Stimulated activated CD4-positive, alpha-beta T cell treated with anti-CD3 and anti-CD28 coated beads, Interleukin-15, amount 100 ng/mL, for 24 hours (primary cell): ENCODE measurements around the gene ZIC5.

Source experiments
- DNase-seq: peaks from one replicate; pipeline ENCODE4 v3.0.0-alpha.2; 2020

The ZIC5 gene

DNA sequence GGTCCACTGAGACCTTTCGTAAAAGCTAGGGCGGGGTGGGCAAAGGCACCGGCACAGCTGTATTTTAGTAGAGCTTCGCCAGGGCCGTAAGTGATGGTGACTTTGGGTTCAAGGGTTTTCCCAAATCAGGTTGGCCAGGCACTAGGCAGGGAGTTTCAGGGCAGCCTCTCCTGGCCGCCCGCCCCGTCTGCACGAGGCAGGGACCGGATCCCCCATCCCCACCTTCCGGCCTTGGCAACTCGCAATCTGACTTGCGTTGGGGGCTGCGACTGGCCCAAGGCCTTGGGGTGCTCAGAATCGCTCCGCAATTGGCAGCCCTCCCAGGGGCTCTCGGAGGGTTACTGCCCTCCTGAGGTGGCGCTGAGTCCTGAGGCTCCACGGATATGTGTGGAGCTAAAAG is 4.1 kb upstream of the ZIC5 start:
- no peak for DNase-seq

- no peak for DNase-seq
Observed at GRCh38 chr13:99974939-99975561, 3.5 kb upstream of the ZIC5 start.

- no peak for DNase-seq
Observed at GRCh38 chr13:99974296-99974938, 2.9 kb upstream of the ZIC5 start.

DNA sequence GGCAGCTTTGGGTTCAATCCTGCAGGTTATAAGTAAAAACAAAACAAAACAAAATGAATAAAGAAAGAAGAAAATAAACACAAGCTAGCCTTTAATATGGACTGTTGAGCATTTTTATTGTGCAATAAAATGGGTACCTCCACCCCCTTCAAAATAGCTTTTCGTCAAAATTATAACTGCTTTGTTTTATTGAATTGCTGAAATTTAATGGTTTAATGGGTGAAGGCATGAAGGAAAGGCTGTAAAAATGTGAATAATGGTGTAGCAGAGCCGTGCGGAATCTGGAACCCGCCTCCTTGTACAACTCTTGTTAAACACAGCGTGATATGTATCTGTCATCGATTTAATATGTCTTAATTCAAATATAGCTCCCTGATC is 2.2 kb upstream of the ZIC5 start:
- DNase-seq = no peak

- DNase-seq = no peak
Observed at GRCh38 chr13:99973163-99973807, 1.7 kb upstream of the ZIC5 start.

GRCh38 chr13:99972190-99972731 is 694 bp upstream of the ZIC5 start:
- DNase-seq = no peak

DNA sequence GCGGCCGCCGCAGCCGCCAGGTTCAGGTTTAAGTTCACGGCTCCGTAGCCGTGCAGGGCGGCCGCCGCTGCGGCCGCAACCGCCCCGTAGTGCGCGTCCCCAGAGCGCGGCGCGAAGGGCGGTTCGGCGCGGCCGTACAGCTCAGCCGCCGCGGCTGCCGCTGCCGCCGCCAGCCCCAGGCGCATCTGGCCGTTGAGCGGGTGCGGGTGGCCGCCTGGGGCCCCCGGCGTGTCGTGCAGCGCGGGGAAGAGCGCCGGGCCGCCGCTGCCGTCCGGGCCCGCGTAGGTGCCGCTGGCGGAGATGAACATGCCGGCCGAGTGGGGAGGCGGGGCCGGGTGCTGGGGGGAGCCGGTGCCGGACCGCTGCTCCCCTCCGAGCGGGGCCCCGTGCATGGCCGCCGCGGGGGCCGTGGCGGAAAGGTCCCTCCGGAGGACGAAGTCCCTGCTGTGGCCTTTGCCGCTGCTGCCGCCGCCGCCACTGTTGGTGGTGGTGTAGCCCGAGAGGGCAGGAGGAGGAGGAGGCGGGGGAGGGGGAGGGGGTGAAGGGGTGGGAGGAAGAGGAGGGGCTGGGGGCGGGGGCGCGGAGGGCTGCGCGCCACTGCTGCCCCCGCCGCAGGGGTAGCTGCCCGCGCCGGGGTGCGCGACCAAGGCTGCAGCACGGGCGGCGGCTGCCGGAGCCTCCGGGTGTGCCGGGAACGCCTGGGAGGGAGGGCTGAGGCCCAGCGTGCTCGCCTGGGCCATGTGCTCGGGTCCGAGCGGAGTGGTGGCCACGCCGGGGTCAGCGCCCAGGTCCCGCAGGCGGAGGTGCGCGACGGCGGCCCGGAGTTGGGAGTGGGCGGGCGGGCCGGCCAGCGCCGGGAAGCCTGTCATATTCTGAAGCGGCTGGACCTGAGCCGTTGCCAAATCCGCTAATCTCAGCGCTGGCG is 654 bp downstream of the ZIC5 start:
- DNase-seq = no peak

DNA sequence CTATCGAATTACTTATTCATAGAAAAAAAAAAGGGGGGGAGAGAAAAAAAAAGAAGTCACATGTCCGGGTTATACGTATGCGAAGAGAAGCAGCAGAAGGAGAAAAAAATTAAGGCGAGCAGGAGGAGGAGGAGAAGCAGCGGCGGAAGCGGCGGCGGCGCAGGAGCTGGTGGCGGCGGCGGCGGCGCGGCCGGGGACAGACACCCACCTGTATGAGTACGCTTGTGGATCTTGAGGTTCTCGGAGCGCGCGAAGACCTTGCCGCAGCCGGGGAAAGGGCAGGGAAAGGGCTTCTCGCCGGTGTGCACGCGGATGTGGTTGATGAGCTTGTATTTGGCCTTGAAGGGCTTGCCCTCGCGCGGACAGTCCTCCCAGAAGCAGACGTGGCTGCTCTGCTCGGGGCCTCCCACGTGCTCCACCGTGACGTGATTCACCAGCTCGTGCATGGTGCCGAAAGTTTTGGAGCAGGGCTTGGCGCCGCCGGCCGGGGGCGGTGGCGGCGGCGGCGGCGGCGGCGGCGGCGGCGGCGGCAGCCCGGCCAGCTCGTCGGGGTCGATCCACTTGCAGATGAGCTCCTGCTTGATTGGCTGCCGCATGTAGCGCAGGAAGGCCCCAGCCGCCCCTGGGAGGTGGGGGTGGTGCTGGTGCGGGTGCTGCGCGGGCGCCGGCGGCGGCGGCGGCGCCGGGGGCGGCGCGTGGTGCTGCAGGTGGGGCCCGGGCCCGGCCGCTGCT is 1.5 kb downstream of the ZIC5 start:
- peak; percentile 49 for DNase-seq

DNA sequence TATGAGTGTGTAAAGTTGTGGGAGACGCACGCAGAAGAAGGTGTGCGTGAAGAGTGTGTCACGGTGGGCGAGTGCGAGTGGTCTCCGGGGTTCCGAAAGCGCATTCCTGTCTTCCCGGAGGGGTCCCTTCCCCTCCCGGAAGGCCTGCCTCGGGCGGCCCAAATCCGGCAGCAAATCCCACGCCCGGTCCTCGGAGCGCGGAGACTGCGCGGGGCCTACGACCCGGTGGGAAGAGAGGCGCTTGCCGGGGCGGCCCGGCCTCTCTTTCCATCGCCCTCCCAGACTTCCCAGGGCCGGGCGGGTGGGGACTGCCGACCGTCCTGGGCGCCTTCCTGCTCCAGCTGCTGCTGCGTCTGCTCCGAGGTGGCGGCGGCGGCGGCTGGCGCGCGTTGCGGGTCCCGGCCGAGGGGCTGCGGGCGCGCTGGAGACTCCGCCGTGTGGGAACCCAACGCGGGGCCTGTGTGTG is 2.1 kb downstream of the ZIC5 start:
- DNase-seq = no peak

GRCh38 chr13:99968521-99969452 is 2.8 kb downstream of the ZIC5 start:
- DNase-seq = no peak

GRCh38 chr13:99967869-99968520 is 3.6 kb downstream of the ZIC5 start:
- no peak for DNase-seq

DNA sequence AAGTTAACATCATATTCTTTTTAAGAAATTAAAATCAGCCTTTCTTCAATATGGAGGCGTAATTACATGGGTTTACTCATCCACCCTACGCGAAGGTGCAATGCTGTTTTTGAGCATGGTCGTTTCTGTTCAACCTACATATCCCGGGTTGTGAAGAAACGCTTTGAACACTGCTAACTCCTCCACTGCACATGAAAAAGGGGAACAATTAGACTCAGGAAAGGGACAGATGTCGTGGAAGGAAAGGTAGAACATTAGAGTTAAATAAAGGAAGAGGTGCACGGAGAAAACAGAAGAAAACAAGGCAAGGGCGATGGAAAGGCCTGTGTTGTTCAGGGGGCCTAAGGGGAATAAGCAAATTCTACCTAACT is 4.1 kb downstream of the ZIC5 start:
- no peak for DNase-seq

- no peak for DNase-seq
Observed at GRCh38 chr13:99966064-99966805, 5.3 kb downstream of the ZIC5 start.

DNA sequence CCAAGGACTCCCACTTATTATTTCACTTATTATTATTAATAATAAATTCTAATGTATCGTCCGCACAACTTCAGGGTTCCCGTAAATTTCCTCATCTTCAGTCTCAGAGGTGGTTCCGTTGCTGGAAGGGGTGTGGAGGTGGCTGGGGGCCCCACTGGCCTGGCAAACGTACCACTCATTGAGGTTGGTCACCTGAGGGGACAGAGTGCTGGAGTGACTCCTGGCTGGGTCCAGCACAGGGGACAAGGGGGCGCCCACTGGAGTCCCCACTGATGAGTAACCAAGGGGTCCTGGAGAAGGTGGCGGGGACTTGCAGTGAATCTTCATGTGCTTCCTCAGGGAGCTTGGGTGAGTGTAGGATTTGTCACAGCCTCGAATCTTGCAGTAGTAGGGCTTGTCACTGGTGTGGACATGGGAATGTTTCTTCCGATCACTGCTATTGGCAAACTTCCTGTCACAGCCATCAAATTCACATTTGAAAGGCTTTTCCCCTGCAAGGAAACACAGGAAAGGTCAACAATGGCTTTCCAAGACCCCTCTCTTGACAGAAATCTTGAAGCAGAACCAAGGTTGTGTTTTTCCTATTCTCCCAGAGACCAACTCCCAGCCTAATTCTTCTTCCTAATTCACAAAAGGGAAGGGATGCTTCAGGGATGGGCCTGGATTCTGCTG is 6.1 kb downstream of the ZIC5 start:
- no peak for DNase-seq

DNA sequence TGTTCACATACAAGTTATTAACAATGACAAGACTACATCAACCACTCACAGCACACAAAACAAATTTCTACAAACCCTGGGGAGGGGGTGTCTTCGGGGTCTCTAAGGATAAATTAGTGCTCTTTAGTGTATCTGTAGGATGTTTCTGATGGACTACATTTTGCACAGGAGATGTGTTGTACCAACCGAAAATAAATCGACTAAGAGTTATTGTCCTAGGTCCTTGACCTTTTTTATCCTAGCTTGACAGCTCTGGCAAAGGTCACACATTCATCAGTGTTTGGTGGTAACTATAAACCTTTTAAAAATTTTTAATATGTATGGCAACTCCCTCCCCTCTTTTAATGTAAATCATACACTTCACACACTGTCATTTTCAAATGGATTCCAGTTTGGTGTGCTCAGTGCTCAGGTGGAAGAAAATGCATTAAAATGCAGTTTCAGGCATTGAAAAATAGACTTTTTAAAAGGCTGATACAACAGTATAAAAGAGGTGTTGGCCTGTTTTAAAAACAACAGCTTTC is 7.7 kb downstream of the ZIC5 start:
- no peak for DNase-seq

DNA sequence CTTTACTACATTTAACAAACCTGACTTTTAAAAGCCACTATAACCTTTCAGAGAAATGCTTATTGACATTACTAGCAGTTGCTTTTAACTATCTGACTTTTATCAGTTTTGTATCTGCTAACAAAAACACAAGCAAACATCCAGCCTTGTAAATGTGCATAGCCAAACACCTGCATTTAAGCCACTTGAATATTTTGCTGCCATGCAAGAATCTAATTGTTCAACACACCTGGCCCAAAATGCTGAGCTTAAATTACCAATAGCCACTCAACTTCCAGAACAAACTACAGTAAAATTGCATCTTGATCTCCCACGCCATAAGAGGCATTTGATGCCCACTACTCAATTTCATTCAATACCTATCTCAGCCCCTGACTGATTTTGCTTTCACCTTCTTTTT is 9.3 kb downstream of the ZIC5 start:
- DNase-seq = no peak

DNA sequence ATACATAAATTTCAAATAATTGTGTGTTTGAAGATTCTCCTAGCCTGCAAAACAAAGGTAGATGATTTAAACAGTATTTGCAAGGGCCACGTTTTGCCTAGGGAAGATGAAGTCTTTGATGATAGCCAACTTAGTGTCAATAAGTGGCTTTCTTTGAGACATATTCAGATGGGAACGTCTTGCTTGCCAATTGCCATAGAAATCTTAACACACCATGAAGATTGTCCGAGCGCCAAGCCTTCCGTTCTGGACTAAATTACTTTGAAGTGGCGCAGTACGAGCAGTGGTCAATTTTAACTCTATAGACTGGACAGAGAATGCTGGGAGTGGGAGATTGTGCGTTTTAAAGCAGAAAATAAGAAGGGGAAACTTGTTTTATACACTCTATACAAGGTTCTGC is 9.9 kb downstream of the ZIC5 start:
- no peak for DNase-seq

DNA sequence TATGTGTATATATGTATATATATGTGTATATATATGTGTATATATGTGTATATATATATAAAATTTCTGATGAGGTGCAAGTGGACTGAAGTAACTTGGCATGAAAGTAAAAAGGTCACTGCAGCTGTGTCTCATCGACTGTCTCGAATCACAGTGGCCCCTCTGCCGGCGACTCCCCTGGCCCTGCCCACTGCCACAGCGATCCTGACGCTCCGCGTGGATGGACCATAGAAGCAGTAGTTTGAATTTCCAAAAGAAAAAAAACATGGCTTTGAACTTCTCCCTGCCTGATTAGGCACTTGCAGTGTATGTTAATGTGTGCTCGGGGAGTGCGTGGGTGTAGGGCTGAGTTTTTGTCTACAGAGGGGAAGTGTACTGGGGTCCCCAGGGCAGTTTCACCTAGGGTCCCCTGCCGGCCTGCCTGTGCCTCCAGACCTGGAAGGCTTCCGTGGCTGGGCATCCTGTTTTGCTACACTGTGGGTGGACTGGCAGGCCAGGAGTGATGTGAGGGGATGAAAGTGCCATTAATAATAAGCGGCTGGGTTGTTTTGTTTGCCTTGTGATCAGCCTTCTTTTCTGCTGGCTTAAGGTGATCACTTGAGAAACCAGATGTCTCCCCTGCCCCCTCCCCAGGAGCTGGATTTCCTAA is 10.8 kb downstream of the ZIC5 start:
- no peak for DNase-seq
